PC-9 (cell line): ENCODE results near the gene ACTA1.

ENCODE experiments used
- EZH2 ChIP-seq: fragments of 200-600 bp; sonication (generic); IDR thresholded peaks from 2 replicates; pipeline ENCODE4 v1.8.0; 2017; ENCODE audit warnings: antibody characterized with exemption, low read depth
- TF ChIP-seq, protein P1 (sequence below): fragments of 200-600 bp; sonication (generic); conservative IDR thresholded peaks from 2 replicates; pipeline ENCODE4 v1.6.1; 2017; ENCODE audit warnings: mixed run types, antibody characterized with exemption, mild to moderate bottlenecking, moderate library complexity

GRCh38 chr1:229385853-229386456 is 47.9 kb downstream of the ACTA1 start:
- TF ChIP-seq, protein P1, sequence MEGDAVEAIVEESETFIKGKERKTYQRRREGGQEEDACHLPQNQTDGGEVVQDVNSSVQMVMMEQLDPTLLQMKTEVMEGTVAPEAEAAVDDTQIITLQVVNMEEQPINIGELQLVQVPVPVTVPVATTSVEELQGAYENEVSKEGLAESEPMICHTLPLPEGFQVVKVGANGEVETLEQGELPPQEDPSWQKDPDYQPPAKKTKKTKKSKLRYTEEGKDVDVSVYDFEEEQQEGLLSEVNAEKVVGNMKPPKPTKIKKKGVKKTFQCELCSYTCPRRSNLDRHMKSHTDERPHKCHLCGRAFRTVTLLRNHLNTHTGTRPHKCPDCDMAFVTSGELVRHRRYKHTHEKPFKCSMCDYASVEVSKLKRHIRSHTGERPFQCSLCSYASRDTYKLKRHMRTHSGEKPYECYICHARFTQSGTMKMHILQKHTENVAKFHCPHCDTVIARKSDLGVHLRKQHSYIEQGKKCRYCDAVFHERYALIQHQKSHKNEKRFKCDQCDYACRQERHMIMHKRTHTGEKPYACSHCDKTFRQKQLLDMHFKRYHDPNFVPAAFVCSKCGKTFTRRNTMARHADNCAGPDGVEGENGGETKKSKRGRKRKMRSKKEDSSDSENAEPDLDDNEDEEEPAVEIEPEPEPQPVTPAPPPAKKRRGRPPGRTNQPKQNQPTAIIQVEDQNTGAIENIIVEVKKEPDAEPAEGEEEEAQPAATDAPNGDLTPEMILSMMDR: no peak
- no peak for TF ChIP-seq EZH2
